ENCODE results near the gene FILIP1L.

FILIP1L gene

DNA sequence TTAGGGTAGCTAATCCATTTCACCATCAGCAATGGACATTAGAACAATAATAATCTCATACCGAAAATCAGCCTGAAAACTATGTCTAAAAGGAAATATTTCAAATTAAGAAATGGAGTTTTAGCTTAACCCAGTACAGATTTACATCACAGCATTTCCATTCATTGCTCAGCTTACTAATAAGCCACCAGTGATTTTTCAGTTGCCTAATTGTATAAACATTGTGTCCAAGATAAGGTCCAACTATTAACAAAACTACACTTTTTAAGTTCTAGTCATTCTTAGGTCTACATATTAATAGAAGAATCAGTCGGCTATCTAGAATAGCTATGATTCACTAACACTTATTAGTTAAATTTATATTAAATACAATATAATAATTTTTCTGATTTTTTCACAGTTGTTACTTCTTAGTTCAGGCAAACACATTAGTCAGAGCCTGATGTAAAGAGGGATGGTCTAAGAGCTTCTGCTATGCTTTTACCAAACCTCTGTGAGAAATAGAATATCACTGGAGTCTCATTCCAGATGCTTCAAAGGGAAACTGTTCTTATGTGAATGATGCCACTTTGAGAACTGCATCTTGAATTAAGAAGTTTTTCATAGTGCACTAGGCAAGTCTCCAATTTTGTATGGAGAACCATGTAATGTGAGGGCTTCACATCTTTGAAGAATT, 222.6 kb downstream of the FILIP1L start:
- no peak for TF ChIP-seq JUND (IDR thresholded peaks at IDR 0.05; ENCODE audit: low read depth)
- in situ Hi-C loops (cut with HindIII; ENCODE audit: low pct_unique_long_range_greater_than_20kb, low sequenced_read_pairs) = no loop called here
- DNase-seq (ENCODE audit: low read depth in 1 of 2, low spot score in 1 of 2) = no peak

DNA sequence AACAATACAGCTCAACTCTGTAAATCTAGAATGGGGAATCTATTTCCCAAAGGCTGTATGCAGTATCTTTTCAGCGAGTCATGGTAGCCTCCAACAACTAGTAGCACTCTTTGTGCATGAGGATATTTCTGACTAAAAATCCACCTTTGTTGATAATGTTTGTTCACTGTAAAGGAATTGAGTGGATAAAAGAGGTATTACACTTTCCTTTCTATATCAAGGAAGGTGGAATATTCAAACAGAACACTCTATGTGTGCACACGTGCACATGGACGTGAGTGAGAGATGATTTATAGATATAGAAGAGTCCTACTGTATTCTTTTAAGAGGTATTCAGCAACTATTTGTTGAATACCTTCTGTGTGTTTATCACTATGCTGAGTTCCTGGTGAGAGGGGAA, 228.4 kb downstream of the FILIP1L start:
- DNase-seq (ENCODE audit: low read depth in 1 of 2, low spot score in 1 of 2) = no peak
- in situ Hi-C loops (cut with HindIII; ENCODE audit: low pct_unique_long_range_greater_than_20kb, low sequenced_read_pairs) = no loop called here
- no peak for TF ChIP-seq JUND (IDR thresholded peaks at IDR 0.05; ENCODE audit: low read depth)

DNA sequence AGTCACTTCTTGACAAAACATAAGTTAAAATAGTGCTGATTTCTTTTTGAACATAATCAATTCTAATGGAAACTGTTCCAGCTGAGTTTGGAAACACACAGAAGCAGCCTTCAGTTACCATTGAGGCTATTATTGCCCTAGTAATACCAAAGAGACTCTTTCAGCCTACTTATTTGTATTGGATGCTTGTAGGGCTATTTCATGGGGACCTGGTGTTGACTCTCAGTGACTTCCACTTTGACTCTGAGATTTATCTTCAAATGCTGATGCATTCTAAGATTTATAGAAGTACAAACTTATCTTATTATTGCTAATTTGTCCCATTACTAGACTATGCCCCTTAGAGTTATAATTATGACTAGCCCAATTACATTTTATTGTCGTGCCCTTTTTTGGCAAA, 229.2 kb downstream of the FILIP1L start:
- in situ Hi-C loops (cut with HindIII; ENCODE audit: low pct_unique_long_range_greater_than_20kb, low sequenced_read_pairs) = no loop called here
- DNase-seq (ENCODE audit: low read depth in 1 of 2, low spot score in 1 of 2) = no peak
- TF ChIP-seq JUND (IDR thresholded peaks at IDR 0.05; ENCODE audit: low read depth) = no peak

DNA sequence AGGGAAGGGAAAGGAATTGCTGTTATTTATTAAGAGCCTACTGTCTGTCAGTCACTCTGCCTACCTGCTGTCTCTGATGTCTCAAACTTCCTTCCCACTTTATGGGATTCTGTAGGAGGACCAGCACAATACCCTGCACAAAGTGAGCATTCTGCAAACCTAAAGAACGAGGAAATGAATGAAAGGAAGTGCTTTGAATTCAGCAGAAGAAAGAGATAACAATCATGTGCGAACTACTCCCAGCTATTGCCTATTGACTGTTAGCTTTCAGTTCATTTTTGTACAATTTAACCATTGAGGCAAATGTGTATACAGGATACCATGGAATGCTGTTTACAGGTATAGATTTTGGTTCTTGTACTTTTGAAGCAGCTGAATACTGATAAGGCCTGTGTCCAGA, 229.8 kb downstream of the FILIP1L start:
- no peak for TF ChIP-seq JUND (IDR thresholded peaks at IDR 0.05; ENCODE audit: low read depth)
- peak in 1 of 2 experiments; percentile 25 for DNase-seq (ENCODE audit: low read depth in 1 of 2, low spot score in 1 of 2)
- in situ Hi-C loops (cut with HindIII; ENCODE audit: low pct_unique_long_range_greater_than_20kb, low sequenced_read_pairs) = no loop called here

DNA sequence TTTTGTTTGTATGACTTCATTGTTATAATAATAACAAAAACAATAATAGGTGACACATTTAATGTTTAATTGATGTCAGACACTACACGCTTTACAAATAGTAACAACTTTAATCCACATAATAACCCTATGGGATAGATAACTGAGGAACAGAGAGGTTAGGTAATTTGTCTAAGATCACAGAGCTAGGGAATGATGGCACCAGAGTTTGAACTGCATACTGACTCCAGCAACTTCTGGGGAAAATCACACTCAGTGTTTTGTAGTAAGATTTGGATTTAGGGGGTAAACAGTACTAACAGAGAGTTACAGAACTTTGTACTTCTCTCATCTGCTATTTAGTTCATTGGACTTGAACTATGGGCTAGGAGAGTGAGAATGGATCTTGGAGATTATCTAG, 230.6 kb downstream of the FILIP1L start:
- DNase-seq (ENCODE audit: low read depth in 1 of 2, low spot score in 1 of 2) = no peak
- in situ Hi-C loops (cut with HindIII; ENCODE audit: low pct_unique_long_range_greater_than_20kb, low sequenced_read_pairs) = no loop called here
- no peak for TF ChIP-seq JUND (IDR thresholded peaks at IDR 0.05; ENCODE audit: low read depth)

DNA sequence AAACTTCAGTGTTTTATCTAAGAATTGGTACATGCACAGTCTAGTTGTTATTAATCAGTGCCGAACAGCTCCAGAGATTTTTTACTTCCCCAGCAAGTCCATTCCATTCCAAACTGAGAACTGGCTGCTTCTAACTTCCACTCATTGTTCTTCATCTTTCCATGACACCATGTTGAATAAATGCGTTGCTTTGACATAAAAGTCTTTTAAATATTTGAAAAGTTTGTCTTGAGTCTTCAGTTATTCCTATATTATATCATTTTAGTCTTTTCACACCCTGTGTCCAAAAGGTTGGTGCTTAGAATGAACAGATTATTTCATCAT, 231.2 kb downstream of the FILIP1L start:
- no peak for TF ChIP-seq JUND (IDR thresholded peaks at IDR 0.05; ENCODE audit: low read depth)
- no peak for DNase-seq (ENCODE audit: low read depth in 1 of 2, low spot score in 1 of 2)
- in situ Hi-C loops (cut with HindIII; ENCODE audit: low pct_unique_long_range_greater_than_20kb, low sequenced_read_pairs) = no loop called here

DNA sequence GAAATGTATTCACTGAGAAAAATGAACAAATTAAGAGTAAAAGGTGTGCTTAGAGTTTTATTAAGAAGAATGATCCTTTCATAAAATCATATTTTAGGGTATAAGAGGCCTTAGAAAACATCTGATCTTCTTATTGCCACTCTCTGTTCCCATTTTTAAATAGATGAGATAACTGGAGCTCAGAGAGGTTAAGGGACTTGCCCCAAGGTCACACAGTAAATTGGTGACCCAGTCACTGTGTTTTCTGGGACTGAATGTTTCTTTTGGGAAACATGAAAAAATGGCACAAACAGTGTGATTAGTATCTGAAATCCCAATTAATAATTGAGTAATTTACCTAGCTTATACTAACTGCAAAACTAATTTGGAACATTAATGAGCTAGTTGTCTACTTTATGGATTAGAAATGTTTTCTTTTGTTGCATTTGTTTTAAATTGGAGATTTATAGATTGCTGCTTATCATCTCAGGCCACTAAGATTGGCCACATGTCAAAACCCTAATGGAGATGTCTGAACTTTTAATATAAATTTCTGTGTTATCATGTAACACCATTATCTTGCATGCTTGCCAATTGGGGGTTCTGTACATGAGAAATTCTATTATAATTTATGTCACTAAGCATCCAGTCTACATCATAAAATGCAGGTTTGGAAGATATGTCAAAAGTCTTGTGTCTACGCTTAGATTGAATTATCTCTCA, 231.7 kb downstream of the FILIP1L start:
- no peak for TF ChIP-seq JUND (IDR thresholded peaks at IDR 0.05; ENCODE audit: low read depth)
- no peak for DNase-seq (ENCODE audit: low read depth in 1 of 2, low spot score in 1 of 2)

DNA sequence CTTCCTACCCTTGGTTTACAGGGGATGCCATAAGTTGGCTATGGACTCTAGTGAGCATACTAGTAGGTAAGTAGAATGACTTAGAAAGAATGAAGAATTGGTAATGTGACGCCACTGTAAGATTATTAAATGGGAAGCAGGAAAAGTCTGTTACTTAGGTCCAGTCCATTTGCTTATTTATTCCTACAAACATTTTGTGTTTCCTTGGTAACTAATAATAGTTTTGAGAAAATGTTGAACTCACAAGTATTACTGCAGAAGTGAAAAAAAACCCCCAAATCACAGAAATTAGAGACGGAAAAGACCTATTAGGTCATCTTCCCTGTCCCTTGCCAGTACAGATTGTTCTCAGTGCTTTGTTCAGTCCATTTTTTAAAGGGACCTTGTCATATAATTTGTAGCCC, 233.2 kb downstream of the FILIP1L start:
- in situ Hi-C loops (cut with HindIII; ENCODE audit: low pct_unique_long_range_greater_than_20kb, low sequenced_read_pairs) = no loop called here
- TF ChIP-seq JUND (IDR thresholded peaks at IDR 0.05; ENCODE audit: low read depth) = no peak
- no peak for DNase-seq (ENCODE audit: low read depth in 1 of 2, low spot score in 1 of 2)

More for the DNA sequence above, 231.7 kb downstream of the FILIP1L start:
- in situ Hi-C loops (cut with HindIII; ENCODE audit: low pct_unique_long_range_greater_than_20kb, low sequenced_read_pairs) = no loop called here

DNA sequence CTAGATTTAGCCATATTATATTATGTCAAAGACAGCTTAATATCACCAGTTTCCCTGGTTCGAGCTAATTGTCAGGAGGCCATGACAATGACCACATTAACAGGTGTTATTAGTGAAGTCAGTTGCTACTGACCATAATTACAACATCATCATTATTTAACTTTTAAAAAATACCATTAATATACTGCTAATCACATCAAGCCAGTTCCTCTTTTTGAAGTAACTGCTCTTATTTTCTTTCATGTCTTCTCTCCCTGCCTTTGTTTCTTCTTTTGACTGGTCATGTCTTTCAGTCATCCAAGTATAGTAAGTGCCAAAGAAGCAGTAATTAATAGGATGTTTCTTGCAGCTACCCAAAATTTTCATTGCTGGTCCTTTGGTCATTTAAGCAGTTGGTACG, 235.0 kb downstream of the FILIP1L start:
- DNase-seq (ENCODE audit: low read depth in 1 of 2, low spot score in 1 of 2) = no peak
- no peak for TF ChIP-seq JUND (IDR thresholded peaks at IDR 0.05; ENCODE audit: low read depth)
- in situ Hi-C loops (cut with HindIII; ENCODE audit: low pct_unique_long_range_greater_than_20kb, low sequenced_read_pairs) = no loop called here

DNA sequence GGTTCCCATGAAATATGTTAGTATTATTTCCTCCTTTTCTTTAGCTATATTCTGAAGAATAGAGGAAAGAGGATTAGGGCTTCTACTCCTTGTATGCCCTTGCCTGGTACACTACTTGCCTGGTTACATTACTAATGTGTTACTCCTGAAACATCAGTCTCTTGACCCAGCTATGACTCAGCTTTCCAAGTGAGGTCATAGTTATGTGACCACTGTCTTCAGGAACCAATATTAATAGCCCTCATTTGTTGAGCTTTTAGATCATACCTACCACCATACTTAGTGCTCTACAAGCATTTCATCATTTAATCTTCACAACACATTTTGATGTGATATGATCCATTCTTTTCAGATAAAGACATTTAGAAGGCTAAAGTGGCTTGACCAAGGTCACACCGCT, 236.3 kb downstream of the FILIP1L start:
- DNase-seq (ENCODE audit: low read depth in 1 of 2, low spot score in 1 of 2) = peak in 1 of 2 experiments; percentile 13
- TF ChIP-seq JUND (IDR thresholded peaks at IDR 0.05; ENCODE audit: low read depth) = no peak
- in situ Hi-C loops (cut with HindIII; ENCODE audit: low pct_unique_long_range_greater_than_20kb, low sequenced_read_pairs) = no loop called here

DNA sequence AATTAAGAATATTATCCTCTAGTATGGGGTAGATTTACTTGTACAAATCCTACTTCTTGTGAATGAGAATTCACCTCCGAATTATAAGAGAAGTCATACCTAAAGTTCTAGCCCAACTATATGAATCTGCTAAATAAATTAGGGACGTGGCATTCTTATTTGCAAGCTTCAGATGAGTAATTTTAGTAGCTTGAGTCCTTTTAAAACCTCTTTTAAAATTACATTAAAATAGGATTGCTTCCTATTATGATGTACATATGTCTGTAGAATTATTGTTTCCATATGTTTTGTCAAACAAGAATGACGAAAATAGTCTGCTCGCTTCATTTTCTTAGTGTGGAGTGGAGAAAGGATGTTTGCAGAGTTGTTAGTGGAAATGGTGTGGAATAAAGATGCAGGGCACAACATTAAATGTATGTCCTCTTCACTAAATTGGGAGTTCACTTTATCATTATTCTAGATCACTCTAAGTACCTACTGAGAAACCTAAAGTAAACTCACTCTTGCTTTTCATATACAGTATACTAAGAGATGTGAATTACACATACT, 237.2 kb downstream of the FILIP1L start:
- in situ Hi-C loops (cut with HindIII; ENCODE audit: low pct_unique_long_range_greater_than_20kb, low sequenced_read_pairs) = no loop called here
- TF ChIP-seq JUND (IDR thresholded peaks at IDR 0.05; ENCODE audit: low read depth) = no peak
- no peak for DNase-seq (ENCODE audit: low read depth in 1 of 2, low spot score in 1 of 2)

DNA sequence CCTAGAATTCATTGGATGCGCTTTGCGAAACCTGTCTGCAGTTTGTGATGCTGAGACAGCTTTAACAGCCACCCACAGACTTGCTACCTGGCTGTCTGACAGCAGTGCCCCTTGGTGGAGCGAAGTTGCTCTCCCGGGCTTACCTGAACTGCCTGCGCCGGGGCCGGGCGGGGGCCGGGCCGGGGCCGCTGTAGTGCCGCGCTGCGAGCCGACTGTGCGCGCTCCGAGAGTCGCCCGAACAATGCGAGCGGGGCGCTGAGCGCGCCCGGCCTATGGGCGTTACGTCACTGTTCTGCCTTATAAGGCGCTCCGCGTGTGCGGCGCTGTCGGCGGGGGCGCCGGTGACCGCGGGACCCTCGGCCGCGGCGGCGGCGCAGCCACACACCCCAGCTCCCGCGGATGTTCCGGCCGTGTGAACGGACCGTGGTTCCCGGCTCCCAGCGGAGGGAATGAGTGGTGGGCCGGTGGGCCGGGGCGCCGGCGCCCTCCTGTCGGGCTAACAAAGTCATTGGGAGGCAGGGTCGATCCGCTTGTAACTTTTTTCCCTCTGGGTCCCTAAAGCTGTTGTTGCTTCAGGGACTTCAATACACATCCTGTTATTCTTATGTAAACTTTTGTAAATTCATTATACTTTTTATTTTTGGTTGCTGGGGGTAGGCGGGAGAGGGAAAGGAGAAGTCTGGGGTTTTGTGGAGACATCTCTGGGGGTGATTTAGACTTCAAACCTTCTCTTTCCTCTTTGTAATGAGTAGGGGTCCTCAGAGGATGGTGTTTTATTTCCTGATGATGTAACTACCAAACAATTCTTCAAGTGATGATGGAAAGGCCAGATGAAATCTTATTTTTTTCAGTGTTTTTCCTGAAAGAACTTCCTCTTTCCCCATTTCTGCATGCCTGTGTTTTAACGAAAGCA, 238.1 kb downstream of the FILIP1L start:
- TF ChIP-seq JUND (IDR thresholded peaks at IDR 0.05; ENCODE audit: low read depth) = no peak
- DNase-seq (ENCODE audit: low read depth in 1 of 2, low spot score in 1 of 2) = peak; percentile 31 to 45
- in situ Hi-C loops (cut with HindIII; ENCODE audit: low pct_unique_long_range_greater_than_20kb, low sequenced_read_pairs) = no loop called here

DNA sequence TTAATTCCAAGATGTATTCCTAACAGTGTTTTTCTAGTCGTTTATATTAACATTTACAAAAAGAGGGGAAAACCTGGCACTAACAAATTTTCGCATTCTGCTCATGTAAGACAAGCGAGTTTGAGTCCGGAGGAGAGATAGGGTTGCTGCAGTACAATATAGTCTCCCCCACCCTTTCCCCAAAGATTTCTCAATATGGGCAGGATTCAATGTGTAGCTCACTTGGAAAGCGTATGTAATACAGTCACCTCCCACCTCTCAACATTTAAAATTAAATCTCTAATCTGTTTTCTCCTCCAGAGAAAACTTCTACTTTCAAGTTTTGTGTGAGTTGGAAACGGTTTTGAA, 238.7 kb downstream of the FILIP1L start:
- in situ Hi-C loops (cut with HindIII; ENCODE audit: low pct_unique_long_range_greater_than_20kb, low sequenced_read_pairs) = no loop called here
- TF ChIP-seq JUND (IDR thresholded peaks at IDR 0.05; ENCODE audit: low read depth) = no peak
- no peak for DNase-seq (ENCODE audit: low read depth in 1 of 2, low spot score in 1 of 2)
